HuH-7 (cell line): ENCODE measurements around the gene STYXL1.
A peak's percentile ranks its signal among the peaks of the same experiment; 100 is the strongest.

Experiments used
- DNase-seq: peaks from one replicate; pipeline ENCODE4 v3.0.0; 2011; ENCODE audit warnings: low spot score

STYXL1 gene

GRCh38 chr7:75979759-75980429, 67.9 kb downstream of the STYXL1 start:
- DNase-seq = no peak

DNA sequence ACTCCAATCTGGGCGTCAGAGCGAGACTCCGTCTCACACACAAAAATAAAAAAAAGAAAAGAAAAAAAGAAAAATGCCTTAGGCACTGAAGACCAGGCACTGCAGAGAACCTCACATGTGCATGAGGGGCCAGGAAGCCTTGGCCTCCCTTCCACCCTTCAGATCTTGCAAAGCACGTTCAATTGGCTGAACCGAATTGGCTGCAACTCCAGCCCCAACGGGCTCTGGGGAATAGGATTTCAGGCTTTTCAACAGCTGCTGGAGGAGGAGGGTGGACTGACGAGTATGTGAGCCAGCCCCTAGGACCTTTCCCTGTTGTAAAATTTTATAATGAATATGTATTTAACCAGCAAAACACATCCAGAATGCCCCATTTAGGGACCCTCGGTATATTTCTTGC, 70.1 kb downstream of the STYXL1 start:
- DNase-seq = no peak

- DNase-seq = peak; percentile 66
Measured at GRCh38 chr7:75971961-75972763, 75.6 kb downstream of the STYXL1 start.

GRCh38 chr7:75971309-75971960, 76.4 kb downstream of the STYXL1 start:
- no peak for DNase-seq

DNA sequence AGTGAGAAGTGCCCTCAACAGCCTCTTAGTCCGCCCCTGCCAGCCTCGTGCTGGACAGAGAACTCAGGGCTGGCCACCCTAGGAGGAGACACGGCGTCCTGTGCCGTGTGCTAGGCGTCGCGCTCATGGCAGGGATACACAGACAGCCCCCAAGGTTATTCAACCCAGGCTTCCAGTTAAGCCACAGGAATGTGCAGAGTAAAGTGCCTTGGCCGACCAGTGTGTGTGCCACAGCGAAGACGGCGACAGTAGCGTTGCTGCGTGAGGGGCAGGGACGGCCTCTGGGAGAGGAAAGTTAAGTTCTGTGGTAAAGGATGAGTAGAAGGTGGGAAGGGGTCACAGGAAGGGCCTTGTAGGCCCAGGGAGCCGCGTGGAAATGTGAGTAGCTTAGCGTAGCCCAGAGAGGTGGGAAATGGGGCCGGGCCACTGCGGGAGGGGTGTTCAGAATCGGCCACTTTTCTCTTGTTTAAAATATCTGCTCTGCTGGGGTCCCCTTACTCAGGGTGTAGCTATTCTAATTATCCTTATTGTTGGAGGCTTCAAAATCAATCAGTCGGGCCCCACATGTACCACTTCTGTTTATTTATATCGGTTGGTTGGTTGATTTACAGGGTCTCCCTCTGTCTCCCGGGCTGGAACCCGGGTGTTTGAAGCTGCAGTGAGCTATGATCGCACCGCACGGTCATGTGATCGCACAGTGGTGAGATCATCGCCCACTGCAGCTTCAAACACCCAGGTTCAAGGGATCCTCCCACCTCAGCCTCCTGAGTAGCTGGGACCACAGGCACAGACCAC, 77.9 kb downstream of the STYXL1 start:
- no peak for DNase-seq

- no peak for DNase-seq
Measured at GRCh38 chr7:75969182-75969581, 78.6 kb downstream of the STYXL1 start.

DNA sequence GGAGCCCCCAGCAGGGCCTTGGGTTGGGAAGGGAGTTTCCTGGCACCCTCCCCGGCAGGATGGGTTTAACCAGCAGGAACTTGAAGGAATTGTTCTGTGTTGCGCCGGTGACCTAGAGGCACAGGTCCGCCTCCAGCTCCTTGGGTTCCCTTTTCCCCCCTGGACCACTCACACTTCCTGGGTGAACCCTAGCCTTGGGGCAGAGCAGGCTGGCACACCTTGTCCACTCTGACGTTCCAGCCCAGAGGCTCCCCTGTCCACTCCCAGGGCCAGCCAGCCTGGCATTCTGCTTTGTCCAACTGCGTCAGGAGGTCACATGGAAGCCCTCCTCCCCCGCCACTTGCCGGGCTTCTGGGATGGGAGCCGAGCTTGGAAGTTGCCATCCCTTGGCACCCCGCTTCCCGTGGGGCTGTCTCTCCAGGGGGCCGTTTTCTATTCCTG, 79.2 kb downstream of the STYXL1 start:
- DNase-seq = no peak

DNA sequence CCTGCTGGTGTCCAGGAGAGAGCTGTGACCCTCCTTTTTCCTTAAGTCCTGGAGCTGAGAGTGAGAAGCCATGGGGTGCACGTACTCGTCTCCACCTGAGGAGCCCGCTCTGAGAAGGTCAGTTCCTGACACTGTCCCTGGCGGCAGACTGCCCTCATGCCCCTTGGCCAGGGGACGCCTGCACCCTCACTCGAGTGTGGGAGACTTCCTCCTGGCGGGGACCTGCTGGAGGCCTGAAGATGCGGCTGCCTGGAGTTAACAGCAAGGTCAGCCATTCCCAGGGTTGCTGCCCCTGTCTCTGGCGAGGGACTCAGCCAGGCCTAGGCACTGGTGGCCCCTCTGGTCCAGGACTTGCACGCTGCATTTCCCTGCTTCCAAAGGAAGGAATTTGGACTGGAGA, 79.8 kb downstream of the STYXL1 start:
- DNase-seq = no peak

- DNase-seq = no peak
Measured at GRCh38 chr7:75967487-75967997, 80.3 kb downstream of the STYXL1 start.

DNA sequence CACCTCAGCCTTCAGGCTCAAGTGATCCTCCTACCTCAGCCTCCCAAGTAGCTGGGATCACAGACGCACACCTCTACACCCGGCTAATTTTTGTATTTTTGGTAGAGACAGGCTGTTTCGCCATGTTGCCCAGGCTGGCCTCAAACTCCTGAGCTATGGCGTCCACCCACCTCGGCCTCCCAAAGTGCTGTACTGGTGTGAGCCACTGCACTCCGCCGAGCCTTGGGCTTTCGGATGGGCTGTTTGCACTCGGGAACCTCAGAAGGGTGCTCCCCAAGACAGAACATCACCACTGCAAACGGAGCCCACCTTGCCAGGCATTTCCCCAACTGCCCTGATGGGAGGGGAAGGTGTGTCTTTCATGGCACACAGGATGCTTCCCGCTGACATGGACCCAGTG, 80.7 kb downstream of the STYXL1 start:
- DNase-seq = no peak

- DNase-seq = no peak
Measured at GRCh38 chr7:75966190-75966961, 81.4 kb downstream of the STYXL1 start.

DNA sequence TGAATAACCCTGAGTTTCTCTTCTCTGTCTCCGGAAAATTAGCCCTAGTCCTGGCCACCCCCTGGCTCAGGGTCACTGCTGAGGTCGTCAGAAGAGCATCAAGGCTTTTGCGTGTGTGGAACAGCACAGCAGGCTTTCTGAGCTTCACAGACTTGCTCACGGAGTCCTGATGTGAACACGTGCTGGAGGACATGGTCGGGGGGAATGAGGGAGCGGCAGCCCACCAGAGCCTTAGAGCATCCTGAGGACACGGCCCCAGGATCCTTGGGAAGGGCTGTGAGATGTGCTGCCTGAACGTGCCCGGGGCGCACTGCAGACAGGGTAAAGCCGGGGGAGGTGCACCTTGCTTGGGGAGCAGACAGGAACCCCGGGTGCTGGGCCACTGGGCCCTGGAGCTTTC, 82.2 kb downstream of the STYXL1 start:
- no peak for DNase-seq

DNA sequence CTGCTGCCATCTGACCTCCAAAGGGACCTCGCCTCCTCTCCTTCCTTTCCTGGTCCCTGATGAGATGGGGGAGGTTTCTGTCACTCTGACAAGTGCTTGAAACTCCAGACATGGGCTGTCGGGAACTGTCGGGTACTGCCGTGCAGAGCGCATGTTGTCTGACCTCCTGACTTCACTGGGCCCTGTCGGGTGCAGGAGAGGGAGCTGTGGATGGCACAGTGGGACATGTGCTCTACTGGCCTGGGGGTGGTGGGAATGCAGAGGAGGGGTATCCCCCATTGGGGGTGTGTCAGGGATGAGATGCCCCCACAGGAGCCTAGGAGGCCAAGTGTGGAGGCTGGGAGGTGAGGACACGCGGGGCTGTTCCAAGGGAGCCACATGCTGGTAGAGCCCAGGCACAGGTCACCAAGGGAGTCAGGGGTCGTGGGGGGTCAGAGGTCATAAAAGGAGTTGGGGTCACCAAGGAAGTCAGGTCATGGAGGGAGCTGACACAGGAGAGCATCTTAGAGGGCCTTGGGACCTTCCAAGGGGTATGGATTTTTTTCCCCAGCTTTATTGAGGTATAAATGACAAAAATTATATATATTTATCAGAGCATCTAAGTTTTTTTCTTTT, 84.3 kb downstream of the STYXL1 start:
- DNase-seq = no peak

GRCh38 chr7:75962607-75963380, 85.0 kb downstream of the STYXL1 start:
- DNase-seq = no peak

DNA sequence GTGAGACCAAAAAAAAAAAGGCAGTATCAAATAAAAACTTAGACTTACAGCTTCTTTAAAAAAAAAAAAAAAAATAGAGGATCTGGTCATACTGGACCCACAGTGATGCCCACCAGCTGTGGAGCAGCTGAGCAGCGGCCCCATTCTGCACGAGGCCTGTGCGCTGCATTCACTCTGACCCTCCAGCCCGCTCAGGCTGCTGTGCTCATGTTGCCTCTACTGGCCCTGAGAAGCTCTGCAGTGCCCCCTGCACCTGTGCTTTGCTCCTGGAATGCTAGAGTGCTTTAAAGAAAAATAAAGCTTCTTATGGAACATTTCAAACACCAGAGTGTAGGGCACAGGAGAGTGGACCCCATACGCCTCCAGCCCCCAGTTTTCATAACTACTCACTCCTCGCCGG, 86.6 kb downstream of the STYXL1 start:
- DNase-seq = no peak

GRCh38 chr7:75960372-75960771, 87.4 kb downstream of the STYXL1 start:
- DNase-seq = no peak

GRCh38 chr7:75958802-75959543, 88.8 kb downstream of the STYXL1 start:
- no peak for DNase-seq

DNA sequence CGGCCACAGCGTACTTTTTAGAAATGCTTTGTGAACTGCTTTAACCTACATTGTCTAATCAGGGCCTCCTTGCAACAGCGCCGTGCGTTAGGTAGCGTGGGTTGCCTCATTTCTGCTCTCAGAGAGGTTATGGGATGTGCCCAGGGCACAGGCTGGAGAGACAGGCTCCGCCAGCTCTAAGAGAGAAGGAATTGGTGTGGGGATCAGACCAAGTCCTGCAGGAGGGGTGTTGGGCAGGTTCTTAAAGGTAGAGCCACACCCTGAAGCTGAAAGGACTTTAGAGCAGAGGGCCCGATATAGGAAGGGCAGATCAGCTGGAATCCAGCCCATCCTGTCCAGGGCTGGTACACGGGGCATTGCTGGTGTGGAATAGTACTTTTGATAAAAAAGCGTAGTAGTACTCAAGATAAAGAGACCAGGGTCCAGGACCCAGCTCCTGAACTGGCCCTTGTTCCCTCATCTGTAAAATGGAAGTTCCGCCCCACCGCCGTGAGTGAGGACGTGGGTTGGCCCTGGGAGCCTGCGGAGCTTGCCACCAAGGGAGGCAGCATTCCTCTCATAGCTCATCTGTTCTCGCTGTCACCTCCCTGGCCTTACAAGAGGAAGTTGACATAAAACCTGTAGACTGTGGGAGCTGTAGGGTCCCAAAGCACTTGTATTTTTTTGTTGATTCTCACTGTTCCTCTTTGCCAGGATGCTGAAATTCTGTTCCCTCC, 90.6 kb downstream of the STYXL1 start:
- no peak for DNase-seq
